H1 (cell line): Measurements from ENCODE around the gene FDXACB1. TPM values are rescaled to one million over a fixed set of nuclear protein-coding genes. Genes with fewer than 3 reads are reported as not detected.
A peak's percentile ranks its signal among the peaks of the same experiment; 100 is the strongest.

Experiments
- FOSL1 ChIP-seq: IDR thresholded peaks from 2 replicates; pipeline ENCODE4 v1.6.1; 2011; ENCODE audit warnings: mild to moderate bottlenecking, low read depth, low read length, moderate library complexity; ENCODE audit not compliant: insufficient read depth
- SIX5 ChIP-seq: IDR thresholded peaks from 2 replicates; pipeline ENCODE4 v1.6.1; 2011; ENCODE audit warnings: mild to moderate bottlenecking, low read depth, low read length
- SP1 ChIP-seq: IDR thresholded peaks from 2 replicates; pipeline ENCODE4 v1.6.1; 2011; ENCODE audit warnings: low read depth, low read length
- TEAD4 ChIP-seq: IDR thresholded peaks from 2 replicates; pipeline ENCODE4 v1.6.1; 2012; ENCODE audit warnings: low read depth, low read length, inconsistent platforms, mixed read lengths
- ZNF274 ChIP-seq: IDR thresholded peaks from 2 replicates; pipeline ENCODE4 v1.7.0; 2012; ENCODE audit warnings: low read length, borderline replicate concordance; ENCODE audit errors: extremely low read depth
- polyA plus RNA-seq, 7 experiments: library from polyadenylated mRNA; depleted of rRNA in 3 of 7; stranded (reverse) in 5 of 7; unstranded in 2 of 7; fragments of >200 nt in 5 of 7; fragments of 200-250 nt in 2 of 7; gene quantifications; 1 replicate in 5 of 7; 2 replicates in 1 of 7; 4 replicates in 1 of 7; pipeline versions ENCODE4 v1.2.1 to v1.2.3, GENCODE V29; 2011 to 2013; ENCODE audit warnings: missing spikeins in 2 of 7, mixed read lengths in 2 of 7
- total RNA-seq: library from RNA; stranded (reverse); fragmentation: NEBNext Ultra II Directional; extraction: Animal tissue kit (Norgen Biotek cat#: 25700); gene quantifications from 2 replicates; pipeline ENCODE4 v1.2.1, GENCODE V29; 2021
- TF ChIP-seq, protein P1 (sequence below), 3 experiments: IDR thresholded peaks; 1 replicate in 2 of 3; 2 replicates in 1 of 3; pipeline versions ENCODE4 v1.5.1 to v1.6.1; 2011; ENCODE audit warnings: low read length in 3 of 3, mild to moderate bottlenecking in 3 of 3, inconsistent platforms in 2 of 3, low read depth in 1 of 3, moderate library complexity in 1 of 3; ENCODE audit not compliant: insufficient read depth in 1 of 3; ENCODE audit errors: control extremely low read depth in 1 of 3

The FDXACB1 gene
- total and polyA plus RNA-seq, 2 of the 8 experiments (the other 6 are each of a cell fraction or from before 2014, with no cell fraction given): 1.4 to 2.3 TPM

DNA sequence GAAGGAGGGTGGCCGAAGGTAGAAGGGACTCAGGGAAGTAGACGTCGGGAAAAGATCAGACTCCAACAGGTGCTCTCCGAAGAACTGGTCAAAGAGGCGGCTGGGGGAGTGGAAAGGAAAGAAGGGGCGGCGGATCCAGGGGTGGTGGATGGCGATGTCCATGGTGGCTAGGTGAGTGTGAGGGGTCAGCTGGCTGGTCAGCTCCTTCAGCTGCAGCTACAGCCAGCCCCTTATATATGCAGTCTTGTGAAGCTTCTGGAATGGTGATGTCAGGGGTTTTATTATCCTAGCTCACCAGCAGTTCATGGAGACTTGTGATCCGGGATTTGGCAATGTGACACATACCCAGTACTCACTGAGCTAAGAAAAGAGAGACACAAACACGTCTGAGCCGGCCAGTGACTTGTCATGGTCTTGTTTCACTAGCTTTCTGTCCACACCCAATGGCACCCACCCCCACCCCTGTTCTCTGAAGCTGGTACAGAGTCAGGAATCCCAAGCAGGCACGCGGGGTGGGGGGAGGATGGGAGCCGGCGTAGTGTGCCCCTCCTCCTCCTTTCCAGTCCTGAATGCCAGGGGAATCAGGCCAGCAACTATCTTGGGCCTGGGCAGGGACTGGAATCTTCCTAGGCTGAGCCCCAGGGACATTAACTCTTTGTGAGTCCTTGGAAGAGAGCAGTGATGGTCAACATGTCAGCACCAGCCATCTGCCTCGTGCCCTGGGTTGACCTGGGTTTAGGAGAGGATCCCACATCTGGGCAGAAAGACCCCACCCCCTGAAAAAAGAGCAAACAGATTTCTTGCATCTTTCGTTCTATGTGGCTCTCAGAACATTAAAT, 32.8 kb upstream of the FDXACB1 start, which contains the start of gene CRYAB (continued):
- no peak for TF ChIP-seq FOSL1
- TF ChIP-seq, protein P1, sequence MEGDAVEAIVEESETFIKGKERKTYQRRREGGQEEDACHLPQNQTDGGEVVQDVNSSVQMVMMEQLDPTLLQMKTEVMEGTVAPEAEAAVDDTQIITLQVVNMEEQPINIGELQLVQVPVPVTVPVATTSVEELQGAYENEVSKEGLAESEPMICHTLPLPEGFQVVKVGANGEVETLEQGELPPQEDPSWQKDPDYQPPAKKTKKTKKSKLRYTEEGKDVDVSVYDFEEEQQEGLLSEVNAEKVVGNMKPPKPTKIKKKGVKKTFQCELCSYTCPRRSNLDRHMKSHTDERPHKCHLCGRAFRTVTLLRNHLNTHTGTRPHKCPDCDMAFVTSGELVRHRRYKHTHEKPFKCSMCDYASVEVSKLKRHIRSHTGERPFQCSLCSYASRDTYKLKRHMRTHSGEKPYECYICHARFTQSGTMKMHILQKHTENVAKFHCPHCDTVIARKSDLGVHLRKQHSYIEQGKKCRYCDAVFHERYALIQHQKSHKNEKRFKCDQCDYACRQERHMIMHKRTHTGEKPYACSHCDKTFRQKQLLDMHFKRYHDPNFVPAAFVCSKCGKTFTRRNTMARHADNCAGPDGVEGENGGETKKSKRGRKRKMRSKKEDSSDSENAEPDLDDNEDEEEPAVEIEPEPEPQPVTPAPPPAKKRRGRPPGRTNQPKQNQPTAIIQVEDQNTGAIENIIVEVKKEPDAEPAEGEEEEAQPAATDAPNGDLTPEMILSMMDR (IDR thresholded peaks at IDR 0.05; ENCODE audit: control extremely low read depth in 1 of 3, insufficient read depth in 1 of 3, low read depth in 1 of 3, low read length in 3 of 3): no peak
- TF ChIP-seq ZNF274: no peak
- 0 out of 2 replicates have a peak, but pooled peaks have one; percentile 60 for TF ChIP-seq SP1
- TF ChIP-seq SIX5: no peak
- TF ChIP-seq TEAD4: peak; percentile 43; the same call in 1 of the 2 replicates
